HG02870 (cell line): Measurements from ENCODE around the gene ATP1B1.
"Not testable (repeated sequence)": the region's sequence is repeated elsewhere in the genome, so short reads cannot be mapped to it uniquely, and the experiment has no call there.

Source experiments
- ATAC-seq: cut with Tn5 transposase; IDR thresholded peaks from one replicate; pipeline ENCODE4 v1.9.1; 2021; ENCODE audit warnings: mild to moderate bottlenecking, moderate library complexity; ENCODE audit not compliant: unreplicated experiment

ATP1B1 gene

DNA sequence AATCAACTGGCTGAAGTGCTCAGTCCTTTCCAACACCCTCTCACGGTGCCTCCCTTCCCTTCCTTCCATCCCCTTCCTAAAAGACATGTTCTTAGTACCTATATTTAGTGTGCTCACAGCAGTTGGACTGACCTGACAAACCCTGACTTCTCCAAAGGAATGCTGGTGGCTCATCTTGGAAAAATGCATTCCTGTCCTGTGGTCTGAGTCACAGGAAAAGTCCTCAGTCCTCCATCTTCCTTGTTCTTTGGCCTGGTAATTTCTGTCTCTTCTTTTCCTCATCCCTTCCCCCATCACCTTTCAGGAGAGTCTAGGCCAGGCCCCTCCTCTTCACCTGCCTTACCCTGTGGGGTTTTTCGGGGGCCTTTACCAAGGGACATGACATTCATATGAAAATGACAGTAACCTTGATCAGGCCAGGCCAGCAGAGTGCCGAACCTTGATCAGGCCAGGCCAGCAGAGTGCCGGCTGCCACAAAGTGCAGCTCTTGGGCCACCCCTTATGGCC is 7.2 kb downstream of the ATP1B1 start:
- no peak for ATAC-seq

DNA sequence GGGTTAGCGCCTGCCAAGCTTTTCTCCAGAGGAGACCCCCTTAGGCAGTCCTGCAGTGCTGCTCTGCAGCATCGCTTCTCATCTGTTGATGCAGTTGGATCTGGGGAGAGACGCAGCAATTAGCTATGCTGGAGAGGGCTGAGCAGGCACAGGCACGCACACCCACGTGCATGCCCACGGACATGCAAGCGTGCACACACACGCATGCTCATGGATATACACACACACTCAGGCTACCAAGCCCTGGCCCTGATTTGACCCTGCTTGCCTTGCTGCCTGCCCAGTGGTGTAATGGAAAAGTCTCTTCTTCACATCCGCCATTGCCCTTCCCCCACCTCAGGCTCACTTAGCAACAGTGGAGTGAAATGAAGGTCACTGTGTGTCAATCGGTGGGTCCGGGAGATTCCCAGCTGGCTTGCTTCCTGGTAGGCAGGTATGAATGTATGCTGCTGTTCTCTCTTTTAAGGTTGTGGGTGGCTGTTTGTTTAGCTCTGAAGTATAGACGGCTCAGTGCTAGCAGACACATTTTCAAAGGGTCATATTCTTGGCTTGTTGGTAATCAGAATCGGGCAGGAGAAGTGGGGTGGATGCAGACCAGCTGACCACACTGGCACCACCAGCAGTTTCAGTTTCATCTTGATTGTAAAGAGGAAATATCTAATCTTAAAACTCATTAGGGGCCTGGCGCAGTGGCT is 9.5 kb downstream of the ATP1B1 start:
- peak; percentile 66 for ATAC-seq

DNA sequence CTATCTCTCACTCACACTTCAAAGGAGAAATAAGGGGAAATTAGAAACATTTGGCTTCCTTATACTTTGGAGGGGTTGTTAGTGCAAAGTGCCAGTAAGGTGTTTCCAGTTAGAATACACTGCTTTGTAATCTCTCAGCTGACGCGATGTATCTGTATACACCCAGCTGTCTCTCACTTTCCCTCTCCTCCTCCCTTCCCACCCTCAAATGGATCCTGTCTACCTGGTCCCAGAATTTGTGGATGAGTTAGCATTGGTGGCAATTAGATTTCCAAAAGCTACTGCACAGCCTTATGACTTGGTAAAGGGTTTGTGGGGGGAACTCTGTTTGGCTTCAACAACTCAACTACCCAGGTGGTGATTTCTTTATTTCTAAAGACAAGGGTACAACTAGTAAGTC is 10.5 kb downstream of the ATP1B1 start:
- no peak for ATAC-seq

DNA sequence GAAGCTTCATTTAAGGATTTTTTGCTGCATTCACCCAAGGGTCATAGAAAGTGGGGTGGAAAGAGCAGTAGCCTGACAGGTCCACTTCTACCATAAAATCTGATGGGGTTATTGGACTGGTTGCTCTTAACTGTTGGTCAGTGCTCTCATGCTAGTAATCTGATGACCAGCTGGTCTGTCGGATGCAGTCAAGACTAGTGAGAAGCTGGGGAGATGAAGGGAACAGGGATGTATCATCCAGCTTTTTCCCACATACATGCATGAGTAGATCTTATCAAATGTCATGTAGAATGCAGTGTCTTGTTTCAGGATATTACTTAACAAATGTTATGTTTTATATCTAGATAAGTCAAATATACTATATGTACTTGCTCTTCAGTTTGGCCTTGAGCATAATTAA is 11.1 kb downstream of the ATP1B1 start:
- no peak for ATAC-seq

DNA sequence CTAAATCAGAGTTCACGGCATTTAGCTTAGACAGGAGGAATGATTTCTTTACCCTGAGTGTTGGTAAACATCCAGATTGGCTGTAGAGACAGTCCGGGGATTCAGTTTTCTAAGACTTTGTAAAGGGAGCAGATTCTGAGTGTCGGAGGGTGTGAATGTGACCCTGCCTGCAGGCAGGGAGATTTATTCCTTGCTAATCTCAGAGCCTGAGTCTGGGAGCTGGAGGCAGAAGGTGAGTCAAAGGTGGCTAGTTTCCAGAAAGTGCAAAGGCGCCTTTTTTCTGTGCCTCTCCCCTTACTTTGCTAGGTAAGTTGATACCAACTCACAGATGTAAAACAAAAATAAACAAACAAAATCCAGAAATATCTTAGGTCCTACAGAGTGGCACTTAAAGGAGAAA is 11.7 kb downstream of the ATP1B1 start:
- no peak for ATAC-seq

DNA sequence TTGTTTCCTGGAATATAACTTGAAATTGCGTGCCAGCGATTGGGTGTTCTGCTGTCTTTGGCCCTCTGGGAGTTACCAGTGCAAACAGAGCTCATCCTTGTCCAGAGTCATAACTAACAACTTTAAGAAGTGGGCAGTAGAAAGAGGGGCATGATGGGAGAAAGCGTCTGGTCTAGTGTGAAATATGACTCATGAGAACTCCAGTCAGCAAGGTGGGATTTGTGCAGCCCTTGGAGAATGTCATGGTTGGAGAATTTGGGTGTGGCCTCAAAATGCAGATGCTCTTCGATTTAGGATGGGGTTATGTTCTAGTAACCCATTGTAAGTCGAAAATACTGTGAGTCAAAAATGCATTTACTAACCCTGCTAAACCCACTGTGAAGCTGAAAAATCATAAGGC is 12.9 kb downstream of the ATP1B1 start:
- no peak for ATAC-seq

DNA sequence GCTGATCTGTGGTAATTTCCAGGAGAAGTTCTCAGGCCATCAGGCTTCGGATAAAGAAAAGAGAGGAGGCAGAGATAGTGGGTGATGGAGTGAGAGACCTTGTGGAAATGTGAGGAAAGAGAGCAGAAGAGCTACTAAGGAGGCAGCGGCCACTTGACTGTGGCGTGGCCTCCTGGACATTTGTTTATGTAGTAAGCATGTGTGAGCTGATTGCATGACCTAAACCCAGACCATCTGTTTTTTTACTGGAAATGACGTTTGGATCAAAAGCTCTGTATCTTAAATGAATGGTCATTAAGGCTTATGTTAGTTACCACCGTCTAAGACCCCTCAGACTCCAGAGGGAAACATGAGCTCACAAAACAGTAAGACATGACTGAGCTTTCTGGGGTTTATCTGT is 13.6 kb downstream of the ATP1B1 start:
- ATAC-seq = no peak

DNA sequence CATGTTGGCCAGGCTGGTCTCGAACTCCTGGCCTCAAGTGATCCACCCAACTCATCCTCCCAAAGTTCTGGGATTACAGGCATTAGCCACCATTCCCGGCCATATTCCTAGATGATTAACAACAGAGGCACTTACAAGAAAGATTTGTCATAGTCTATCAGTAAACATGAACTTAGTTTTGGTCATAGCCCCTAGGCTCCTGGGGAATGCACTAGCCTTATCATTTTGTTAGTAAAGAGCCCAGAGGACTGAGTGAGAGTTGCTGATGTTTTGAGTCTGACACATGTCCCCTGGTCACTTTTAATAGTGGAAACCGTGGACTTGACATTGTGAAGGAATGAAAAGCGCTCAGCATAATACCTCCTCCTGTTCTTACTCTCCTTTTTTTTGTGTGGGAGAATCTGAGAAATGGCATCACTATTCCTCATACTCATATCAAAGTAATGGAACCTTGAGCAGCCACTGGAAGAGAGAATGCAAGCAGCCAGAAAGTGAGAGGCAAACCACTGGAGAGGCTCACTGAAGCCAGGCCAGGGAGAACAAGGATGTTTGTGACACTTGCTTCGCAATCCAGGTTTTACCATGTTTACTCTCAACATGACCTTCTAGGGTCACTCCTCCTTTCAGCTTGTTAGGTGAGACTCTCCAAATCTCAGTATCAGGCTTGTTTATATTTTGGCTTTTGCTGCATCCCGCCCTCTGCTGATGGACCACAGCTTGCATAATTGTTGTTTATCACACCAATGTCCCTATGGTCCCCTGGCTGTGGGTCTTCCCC is 14.8 kb downstream of the ATP1B1 start:
- ATAC-seq = no peak

DNA sequence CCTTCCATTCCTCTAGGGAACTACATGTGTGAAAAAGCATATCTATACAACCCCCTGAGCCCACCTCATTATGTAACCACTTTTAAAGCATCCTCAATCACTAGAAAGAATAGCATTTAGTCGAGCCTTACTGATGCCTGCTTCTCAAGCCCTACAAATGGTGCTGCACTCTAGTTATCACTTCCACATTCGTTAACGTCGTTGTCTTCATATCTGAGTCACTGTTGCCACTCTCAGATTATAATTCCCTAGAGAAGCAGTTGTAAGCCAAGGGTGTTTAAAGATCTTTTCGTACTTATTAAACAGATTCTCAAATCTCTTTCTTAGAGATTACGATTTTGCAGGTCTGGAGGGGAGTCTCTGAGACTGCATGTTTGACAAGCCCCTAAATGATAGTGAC is 16.5 kb downstream of the ATP1B1 start:
- peak; percentile 68 for ATAC-seq

DNA sequence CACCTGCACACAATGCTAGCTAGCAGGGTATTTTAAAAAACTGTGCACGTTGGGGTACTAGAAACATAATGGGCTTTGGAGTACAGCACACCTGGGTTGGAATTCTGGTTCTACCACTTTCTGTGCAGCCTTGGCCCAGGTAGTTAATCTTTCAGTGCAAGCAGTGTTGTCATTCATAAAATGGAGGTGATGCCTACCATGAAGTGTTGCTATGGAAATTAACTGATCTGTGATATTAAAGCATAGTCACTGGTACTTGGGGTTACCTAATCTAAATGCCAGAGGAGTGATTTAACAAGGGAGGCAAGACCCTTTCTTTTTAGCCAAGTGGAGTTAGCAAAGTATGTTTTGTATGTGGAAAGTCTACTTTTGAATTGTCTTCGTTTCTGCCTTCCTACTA is 18.0 kb downstream of the ATP1B1 start:
- no peak for ATAC-seq

DNA sequence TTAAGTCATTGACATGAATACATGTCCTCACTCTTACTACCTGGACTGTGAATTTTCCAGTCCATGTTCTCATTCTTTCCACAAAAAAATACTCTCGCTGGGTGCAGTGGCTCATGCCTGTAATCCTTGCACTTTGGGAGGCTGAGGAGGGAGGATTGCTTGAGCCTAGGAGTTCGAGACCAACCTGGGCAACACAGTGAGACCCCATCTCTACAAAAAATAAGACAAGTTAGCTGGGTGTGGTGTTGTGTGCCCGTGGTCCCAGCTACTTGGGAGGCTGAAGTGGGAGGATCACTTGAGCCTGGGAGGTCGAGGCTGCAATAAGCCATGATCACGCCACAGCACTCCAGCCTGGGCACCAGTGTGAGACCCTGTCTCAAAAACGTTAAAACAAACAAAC is 19.1 kb downstream of the ATP1B1 start:
- ATAC-seq = not testable (repeated sequence)

DNA sequence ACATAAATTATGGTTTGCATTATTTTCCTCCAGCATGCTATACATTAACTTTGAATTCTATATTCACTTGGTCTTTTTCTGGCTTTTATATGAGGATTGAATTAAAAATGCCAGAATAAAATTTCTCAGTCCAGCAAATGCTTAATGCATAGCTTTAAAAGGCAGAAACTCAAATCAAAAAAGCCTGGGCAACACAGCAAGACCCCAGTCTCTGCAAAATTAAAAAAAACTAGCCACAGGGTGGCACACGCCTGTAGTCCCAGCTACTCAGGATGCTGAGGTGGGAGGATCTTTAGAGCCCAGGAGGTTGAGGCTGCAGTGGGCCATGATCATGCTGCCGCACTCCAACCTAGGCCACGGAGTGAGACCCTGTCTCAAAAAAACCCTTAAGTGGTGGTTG is 19.8 kb downstream of the ATP1B1 start:
- ATAC-seq = no peak

DNA sequence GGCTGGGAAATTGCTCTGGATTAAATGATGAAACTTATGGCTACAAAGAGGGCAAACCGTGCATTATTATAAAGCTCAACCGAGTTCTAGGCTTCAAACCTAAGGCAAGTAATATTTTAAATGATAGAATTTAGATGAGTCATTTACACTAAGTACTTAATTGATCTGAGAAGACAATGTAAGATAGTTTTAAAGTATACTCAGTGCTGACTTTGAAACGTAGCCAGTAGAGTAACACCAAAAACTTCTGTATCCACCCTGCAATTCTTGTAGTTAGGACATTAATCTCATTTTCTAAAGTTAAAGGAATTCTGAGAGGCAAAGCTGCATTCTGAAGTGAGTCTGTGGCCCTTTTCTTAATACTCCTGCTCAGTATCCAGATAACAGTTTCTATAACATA is 20.8 kb downstream of the ATP1B1 start:
- no peak for ATAC-seq

DNA sequence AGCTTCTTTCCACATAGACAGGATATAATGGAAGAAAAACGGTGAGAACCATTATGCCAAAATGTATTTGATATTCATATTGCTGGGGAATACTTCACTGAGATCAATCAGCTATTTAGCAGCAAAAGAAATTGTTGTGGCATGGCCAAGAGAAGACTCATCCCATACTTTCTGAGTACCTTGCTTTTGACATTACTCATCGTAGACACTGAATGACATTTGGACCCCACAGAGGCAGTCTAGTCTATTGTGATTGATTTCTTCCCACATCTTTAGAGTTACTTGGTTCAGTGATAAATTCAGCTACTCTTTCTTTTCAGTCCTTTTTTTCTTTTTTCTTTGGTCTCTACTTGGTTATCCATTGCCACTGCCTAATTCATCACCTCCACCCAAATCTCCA is 22.1 kb downstream of the ATP1B1 start:
- ATAC-seq = no peak

DNA sequence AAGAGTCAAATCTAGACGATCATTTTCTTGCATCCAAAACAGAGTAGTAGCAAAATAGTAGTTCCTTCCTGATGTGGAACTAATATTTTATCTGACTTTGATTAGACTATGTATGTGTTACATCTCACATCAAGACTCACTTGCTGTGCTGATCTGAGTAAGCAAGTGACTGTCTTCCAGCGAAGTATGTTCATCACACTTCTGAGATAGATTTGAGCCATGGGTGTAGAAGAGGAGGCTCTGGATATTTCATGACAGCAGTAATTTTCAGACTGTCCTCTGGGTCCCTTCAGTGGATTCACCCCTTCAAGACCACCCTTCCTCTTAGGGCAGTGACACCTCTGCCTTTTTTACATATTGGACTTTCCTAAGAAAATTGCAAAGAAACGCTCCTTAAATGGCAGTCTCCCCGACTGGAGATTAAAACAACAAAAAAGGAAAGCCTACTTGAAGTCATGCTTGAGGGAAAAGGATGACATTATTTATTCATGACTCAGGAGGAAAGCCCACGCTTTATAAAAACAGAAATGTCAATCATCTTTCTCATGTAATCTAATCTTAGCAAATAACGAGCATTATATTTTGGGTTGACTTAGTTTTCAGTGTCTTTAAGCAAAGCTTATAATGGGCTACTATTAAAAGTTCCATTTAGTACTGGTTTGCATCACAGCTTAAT is 22.8 kb downstream of the ATP1B1 start:
- no peak for ATAC-seq

DNA sequence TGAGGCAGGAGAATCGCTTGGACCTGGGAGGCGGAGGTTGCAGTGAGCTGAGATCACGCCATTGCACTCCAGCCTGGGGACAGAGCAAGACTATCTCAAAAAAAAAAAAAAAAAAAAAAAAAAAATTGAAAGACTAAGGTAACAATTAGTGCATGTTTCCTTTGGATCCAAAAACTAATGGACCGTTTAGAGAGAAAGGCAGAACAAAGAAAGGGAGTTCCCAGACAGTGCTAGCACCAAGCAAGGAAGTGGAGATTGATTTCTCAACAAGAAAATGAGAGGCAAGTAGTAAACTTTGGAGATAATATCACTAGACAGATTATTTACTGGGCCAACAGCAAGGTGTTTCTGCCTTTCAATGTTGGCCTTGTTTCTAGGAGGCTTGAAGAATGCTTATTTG is 24.2 kb downstream of the ATP1B1 start:
- ATAC-seq = no peak

DNA sequence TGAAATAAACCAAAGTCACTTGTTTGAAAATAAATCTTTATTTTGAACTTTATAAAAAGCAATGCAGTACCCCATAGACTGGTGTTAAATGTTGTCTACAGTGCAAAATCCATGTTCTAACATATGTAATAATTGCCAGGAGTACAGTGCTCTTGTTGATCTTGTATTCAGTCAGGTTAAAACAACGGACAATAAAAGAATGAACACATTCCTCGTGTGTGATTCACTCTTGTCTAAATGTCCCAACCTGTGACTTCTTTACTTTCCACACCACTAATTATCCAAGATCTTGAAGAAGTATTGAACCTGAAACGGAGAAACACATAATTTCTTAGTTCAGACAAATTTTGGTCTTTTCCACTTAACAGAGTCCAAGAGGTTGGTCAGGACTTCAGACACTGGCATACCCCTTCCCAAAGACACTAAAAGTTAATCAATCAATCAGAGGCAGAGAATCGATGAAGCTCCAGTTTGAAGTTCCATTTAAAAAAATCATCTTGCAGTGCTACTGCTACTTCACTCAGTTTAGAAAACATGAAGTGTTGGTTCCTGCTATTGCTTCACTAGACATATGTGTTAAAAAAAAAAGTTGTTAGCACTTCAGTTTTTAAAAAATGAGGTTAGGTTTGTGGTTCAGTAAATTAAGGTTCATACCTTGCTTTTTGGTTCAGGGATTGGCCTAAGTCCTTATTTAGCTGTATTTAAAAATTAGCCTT is 26.2 kb downstream of the ATP1B1 start:
- ATAC-seq = no peak

DNA sequence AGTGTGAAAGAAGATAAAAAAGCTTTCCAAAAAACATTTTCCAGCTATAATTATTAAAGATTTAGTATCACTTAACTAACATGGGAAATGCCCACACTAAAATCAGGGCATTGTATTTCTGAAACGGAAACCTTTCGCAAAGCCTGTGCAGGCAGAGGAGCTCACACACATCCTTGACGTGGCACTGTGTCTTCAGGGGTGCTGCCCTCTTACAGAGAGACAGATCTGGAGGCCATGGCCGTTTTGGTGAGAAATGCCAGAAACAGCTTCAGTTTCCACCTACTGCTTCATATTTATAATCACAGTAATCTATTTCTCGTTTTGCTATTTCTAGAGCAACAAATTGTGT is 26.7 kb downstream of the ATP1B1 start:
- no peak for ATAC-seq

DNA sequence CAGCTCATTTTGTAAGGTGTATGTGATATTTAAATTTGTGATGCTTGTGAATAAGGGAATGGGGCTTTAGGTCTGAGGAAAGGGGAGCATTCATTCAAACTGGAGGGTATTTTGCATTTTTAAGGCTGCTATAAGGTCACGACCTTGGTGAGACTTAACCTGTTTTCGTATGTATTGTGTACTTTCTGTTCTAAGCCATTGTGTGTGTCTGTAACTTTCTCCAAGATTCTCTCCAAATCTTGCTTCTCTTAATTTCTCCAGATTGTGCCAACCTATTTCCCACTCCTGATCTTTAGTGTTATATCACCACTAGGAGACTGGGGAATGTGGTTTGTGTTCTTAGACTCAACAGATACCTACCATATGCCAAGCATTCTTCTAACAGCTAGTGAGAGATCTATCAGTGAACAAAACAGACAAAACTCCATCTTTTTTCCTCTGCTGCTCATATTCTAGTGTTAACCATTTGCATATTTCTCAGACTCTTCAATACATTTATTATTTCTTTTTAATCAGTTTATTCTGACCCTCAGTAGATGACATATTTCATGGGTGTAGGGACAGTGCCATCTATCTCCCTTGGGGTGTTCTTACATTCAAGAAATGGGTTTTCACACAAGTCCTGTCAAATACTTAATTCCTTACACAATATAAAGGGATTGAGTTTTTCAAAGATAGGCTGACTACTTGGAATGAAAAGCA is 27.5 kb downstream of the ATP1B1 start:
- ATAC-seq = no peak

DNA sequence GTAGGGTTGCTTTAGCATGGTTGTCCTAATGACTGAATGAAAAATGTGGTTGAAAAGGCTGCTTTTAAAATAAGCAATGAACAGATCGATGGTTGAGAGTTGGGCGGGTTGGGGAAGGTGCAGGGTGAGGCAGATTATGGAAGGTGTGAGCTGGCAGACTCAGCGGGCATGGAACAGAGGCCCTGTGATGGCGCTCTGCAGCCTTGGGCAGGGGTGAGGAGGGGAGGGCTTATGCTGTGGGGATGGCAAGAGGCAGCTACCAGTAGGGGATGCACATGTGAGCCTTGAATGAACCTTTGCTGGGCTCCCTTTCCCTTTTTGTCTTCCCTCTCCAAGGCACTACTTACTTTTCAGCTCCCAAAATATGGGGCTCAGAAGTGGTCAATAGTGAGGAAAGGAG is 30.9 kb downstream of the ATP1B1 start:
- ATAC-seq = no peak
